Measurements from ENCODE around the gene EHD4.

DNA sequence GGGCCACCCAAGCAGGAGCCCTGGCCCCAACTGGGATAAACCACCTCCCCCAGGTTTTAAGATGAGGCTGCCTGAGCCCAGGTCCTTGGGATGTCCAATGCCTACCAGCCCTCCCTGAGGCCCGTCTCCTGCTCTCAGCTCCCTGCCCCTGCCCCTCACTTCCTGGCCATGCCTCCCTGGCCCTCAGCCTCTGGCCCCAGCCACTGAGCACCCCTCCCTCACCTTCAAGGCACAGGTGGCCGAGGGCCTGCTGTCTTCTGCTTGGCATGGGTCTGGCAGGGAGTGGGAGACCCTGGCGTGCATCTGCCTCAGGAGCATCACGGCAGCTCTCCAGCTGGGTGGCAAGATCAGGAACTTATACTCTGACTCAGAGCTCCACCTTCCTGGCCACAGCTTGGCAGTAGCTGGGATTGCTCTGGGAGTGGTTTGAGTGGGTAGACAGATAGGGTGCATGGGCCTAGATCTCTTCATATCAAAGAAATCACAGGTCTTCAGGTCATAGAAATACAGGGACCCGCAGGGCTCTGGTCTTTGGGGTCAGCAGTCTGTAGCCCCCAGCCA lies 48.4 kb upstream of the EHD4 start, which contains the start of gene PLA2G4E:
- TF ChIP-seq CREB3L1 (IDR thresholded peaks at IDR 0.05; ENCODE audit: borderline replicate concordance, low read depth), result no peak
- no peak for TF ChIP-seq MAFK (IDR thresholded peaks at IDR 0.05; ENCODE audit: low read length)
- no peak for TF ChIP-seq HDAC6 (IDR thresholded peaks at IDR 0.05; ENCODE audit: low read depth, low read length)
- TF ChIP-seq, protein P1, sequence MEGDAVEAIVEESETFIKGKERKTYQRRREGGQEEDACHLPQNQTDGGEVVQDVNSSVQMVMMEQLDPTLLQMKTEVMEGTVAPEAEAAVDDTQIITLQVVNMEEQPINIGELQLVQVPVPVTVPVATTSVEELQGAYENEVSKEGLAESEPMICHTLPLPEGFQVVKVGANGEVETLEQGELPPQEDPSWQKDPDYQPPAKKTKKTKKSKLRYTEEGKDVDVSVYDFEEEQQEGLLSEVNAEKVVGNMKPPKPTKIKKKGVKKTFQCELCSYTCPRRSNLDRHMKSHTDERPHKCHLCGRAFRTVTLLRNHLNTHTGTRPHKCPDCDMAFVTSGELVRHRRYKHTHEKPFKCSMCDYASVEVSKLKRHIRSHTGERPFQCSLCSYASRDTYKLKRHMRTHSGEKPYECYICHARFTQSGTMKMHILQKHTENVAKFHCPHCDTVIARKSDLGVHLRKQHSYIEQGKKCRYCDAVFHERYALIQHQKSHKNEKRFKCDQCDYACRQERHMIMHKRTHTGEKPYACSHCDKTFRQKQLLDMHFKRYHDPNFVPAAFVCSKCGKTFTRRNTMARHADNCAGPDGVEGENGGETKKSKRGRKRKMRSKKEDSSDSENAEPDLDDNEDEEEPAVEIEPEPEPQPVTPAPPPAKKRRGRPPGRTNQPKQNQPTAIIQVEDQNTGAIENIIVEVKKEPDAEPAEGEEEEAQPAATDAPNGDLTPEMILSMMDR (IDR thresholded peaks at IDR 0.05 in 2 of 3, conservative IDR thresholded peaks at IDR 0.05 in 1 of 3; ENCODE audit: insufficient read depth in 2 of 3, low read depth in 1 of 3, low read length in 3 of 3), result no peak
- TF ChIP-seq ZFP36 (IDR thresholded peaks at IDR 0.05; ENCODE audit: low read depth, low read length, partially characterized antibody), result no peak
- TF ChIP-seq, protein P2, sequence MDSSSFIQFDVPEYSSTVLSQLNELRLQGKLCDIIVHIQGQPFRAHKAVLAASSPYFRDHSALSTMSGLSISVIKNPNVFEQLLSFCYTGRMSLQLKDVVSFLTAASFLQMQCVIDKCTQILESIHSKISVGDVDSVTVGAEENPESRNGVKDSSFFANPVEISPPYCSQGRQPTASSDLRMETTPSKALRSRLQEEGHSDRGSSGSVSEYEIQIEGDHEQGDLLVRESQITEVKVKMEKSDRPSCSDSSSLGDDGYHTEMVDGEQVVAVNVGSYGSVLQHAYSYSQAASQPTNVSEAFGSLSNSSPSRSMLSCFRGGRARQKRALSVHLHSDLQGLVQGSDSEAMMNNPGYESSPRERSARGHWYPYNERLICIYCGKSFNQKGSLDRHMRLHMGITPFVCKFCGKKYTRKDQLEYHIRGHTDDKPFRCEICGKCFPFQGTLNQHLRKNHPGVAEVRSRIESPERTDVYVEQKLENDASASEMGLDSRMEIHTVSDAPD (CRISPR knock-in tag; IDR thresholded peaks at IDR 0.05), result no peak
- no peak for TF ChIP-seq ELK1 (CRISPR knock-in tag; IDR thresholded peaks at IDR 0.05)

Measured in K562 (cell line).